Transverse colon (tissue), 4 donors: ENCODE measurements around the gene MIR17HG. TPM values are rescaled to one million over a fixed set of nuclear protein-coding genes. Genes with fewer than 3 reads are reported as not detected.

ENCODE experiments used
- DNase-seq: peaks from one replicate; pipeline ENCODE4 v3.0.0-alpha.2; 2019
- H3K27ac ChIP-seq, 4 donors: fragments of 200-600 bp; sonication (generic); 2 replicates each; pipeline ENCODE4 v1.5.1; 2016 to 2018; ENCODE audit warnings: inconsistent platforms in 4 of 4
- H3K27me3 ChIP-seq: fragments of 200-600 bp; sonication (generic); 2 replicates; pipeline ENCODE4 v1.5.1; 2017; ENCODE audit warnings: inconsistent platforms
- H3K36me3 ChIP-seq, 4 donors: fragments of 200-600 bp; sonication (generic); 2 replicates each; pipeline ENCODE4 v1.5.1; 2017 to 2019; ENCODE audit warnings: inconsistent platforms in 4 of 4
- H3K4me1 ChIP-seq, 4 donors: fragments of 200-600 bp; sonication (generic); 2 replicates each; pipeline ENCODE4 v1.5.1; 2017 to 2020; ENCODE audit warnings: inconsistent platforms in 4 of 4
- H3K4me3 ChIP-seq, 4 donors: fragments of 200-600 bp; sonication (generic); 1 replicate in 1 of 4; 2 replicates in 3 of 4; pipeline versions ENCODE4 v1.5.1 to v1.6.1; 2017 to 2019; ENCODE audit warnings: inconsistent platforms in 4 of 4
- H3K9me3 ChIP-seq, 2 donors: fragments of 200-600 bp; sonication (generic); 2 replicates each; pipeline ENCODE4 v1.5.1; 2017 to 2019; ENCODE audit warnings: inconsistent platforms in 2 of 2
- EP300 ChIP-seq: sonication (generic); formaldehyde crosslinking; IDR thresholded peaks from one replicate; pipeline ENCODE4 v1.6.1; 2017; ENCODE audit warnings: antibody characterized with exemption, low read depth
- POLR2A ChIP-seq: fragments of 450-650 bp; IDR thresholded peaks from one replicate; pipeline ENCODE4 v1.6.1; 2016; ENCODE audit warnings: antibody characterized with exemption, mild to moderate bottlenecking, moderate library complexity
- POLR2AphosphoS5 ChIP-seq, 3 donors: sonication (generic); formaldehyde crosslinking; IDR thresholded peaks; one replicate each; pipeline ENCODE4 v1.6.1; 2016; ENCODE audit warnings: antibody characterized with exemption in 3 of 3
- WGBS, 2 donors: methylation state at CpG; one replicate each; pipeline ENCODE4 v1.1.5; 2018; ENCODE audit warnings: low coverage in 1 of 2; 5-methylcytosine and 5-hydroxymethylcytosine counted together
- in situ Hi-C, 4 donors: fragments of 200-750 bp; cut with MboI; loops; one replicate each; pipeline versions ENCODE4 v1.15.0 to v1.15.1; 2017; ENCODE audit warnings: low sequenced_read_pairs in 3 of 4, low pct_ligation_motif_present in 1 of 4, low pct_unique_long_range_greater_than_20kb in 1 of 4
- intact Hi-C: fragments of 100-400 bp; cut with DNase I; formaldehyde crosslinking; loops from one replicate; pipeline ENCODE4 v1.15.1; 2023; ENCODE audit warnings: low total_unique reads
- total RNA-seq, 4 donors: library from RNA; depleted of rRNA; stranded (reverse); fragments of >200 nt; gene quantifications; one replicate each; pipeline ENCODE4 v1.1.0, GENCODE V29; 2016
- TF ChIP-seq, protein P1 (sequence below), 5 experiments: fragments of 200-600 bp in 3 of 5; fragments of 450-650 bp in 2 of 5; sonication (generic) in 3 of 5; IDR thresholded peaks; 1 replicate in 2 of 5; 2 replicates in 3 of 5; pipeline ENCODE4 v1.5.1; 2016 to 2017; ENCODE audit warnings: antibody characterized with exemption in 5 of 5, inconsistent platforms in 3 of 5, mild to moderate bottlenecking in 2 of 5, moderate library complexity in 1 of 5

The MIR17HG gene
- total RNA-seq, 4 donors from 2014 or later: 1.1 to 8.1 (median 2.2) TPM

DNA sequence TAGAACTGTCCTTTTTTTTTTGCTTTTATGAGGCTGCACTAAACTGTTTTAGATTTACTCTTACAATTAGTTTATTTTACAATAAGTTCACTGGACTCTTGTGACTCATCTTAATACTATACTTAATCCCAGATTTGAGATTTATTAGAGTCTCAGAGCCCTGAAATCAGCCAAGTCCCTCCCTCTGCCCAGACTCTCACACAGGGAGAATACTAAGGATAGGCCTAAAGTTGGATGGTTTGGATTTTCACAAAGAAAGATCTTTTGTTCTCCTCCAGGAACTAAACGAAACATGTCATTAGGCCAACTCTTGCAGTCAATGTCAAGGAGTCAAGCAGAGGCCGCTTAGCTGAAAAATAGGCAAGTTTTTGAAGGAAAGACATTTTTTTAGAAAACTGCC lies 42.7 kb upstream of the MIR17HG start:
- in situ Hi-C loops: no loop called here
- H3K27me3 ChIP-seq: no peaks in the 10 kb centered on the region
- no peaks in the 10 kb centered on the region for H3K36me3 ChIP-seq
- intact Hi-C loops: no loop called here
- no peak for DNase-seq
- no peak for TF ChIP-seq EP300
- TF ChIP-seq POLR2A: no peak
- TF ChIP-seq, protein P1, sequence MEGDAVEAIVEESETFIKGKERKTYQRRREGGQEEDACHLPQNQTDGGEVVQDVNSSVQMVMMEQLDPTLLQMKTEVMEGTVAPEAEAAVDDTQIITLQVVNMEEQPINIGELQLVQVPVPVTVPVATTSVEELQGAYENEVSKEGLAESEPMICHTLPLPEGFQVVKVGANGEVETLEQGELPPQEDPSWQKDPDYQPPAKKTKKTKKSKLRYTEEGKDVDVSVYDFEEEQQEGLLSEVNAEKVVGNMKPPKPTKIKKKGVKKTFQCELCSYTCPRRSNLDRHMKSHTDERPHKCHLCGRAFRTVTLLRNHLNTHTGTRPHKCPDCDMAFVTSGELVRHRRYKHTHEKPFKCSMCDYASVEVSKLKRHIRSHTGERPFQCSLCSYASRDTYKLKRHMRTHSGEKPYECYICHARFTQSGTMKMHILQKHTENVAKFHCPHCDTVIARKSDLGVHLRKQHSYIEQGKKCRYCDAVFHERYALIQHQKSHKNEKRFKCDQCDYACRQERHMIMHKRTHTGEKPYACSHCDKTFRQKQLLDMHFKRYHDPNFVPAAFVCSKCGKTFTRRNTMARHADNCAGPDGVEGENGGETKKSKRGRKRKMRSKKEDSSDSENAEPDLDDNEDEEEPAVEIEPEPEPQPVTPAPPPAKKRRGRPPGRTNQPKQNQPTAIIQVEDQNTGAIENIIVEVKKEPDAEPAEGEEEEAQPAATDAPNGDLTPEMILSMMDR (IDR thresholded peaks at IDR 0.05): no peak
- TF ChIP-seq POLR2AphosphoS5 (IDR thresholded peaks at IDR 0.05): no peak
- H3K4me1 ChIP-seq: no peaks in the 10 kb centered on the region
- H3K9me3 ChIP-seq: no peaks in the 10 kb centered on the region
- H3K4me3 ChIP-seq: no peak overlapping the region
- H3K27ac ChIP-seq: no peak overlapping the region
- 76% methylated on average over 2 of the region's 2 CpGs; no CpG with 5 or more reads in 1 of the 2 donors for WGBS, 2 donors

DNA sequence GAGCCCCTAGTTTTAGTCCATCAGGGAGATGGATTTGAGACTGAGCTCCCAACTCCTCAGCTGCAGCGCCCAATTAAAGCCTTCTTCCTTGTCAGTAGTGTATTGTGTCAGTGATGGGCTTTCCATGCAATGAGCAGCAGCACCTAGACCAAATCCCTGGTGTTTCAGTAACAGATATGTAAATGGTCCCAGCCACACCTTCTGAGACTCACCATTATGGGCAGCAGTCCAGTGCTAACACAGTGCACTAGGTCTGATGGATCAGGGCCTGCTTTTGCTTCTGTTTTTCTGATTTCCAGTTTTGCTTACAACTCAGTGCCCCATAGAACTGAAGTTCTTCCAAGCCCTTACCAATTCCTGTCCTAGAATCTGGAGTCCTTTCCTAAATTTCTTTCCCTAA lies 41.8 kb upstream of the MIR17HG start:
- Histone ChIP-seq H3K4me1 (no peaks in the 10 kb centered on the region), H3K27me3 (no peaks in the 10 kb centered on the region), H3K4me3 (no peak overlapping the region), H3K36me3 (no peaks in the 10 kb centered on the region), H3K27ac (no peak overlapping the region), H3K9me3 (no peaks in the 10 kb centered on the region)
- no peak for DNase-seq
- intact Hi-C loops (no loop called here), in situ Hi-C loops (no loop called here)
- 90% methylated on average over 1 of the region's 1 CpG; no CpG with 5 or more reads in 1 of the 2 donors for WGBS, 2 donors
- TF ChIP-seq, protein P1 (IDR thresholded peaks at IDR 0.05): no peak
- TF ChIP-seq POLR2A: no peak
- TF ChIP-seq POLR2AphosphoS5 (IDR thresholded peaks at IDR 0.05): no peak
- TF ChIP-seq EP300: no peak

DNA sequence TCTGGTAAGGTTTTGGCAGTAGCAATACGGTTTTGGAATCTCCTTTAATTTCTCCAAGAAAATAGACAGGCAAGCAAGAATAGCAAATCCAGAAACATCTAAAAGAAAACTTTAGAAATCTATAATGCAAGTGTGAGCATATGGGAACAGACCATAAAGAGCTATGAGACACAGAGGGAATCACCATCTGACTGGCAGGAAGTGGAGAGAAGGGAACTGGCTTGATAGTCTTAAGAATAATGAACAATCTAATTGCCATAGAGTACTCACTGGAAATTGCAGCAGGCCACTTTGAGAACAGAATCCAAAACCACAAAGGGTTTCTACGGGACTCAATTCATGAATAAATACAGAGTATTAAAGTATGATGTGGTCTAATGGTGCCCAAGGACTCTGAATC lies 39.6 kb upstream of the MIR17HG start:
- Histone ChIP-seq H3K36me3 (no peaks in the 10 kb centered on the region), H3K27me3 (no peaks in the 10 kb centered on the region), H3K27ac (no peak overlapping the region), H3K9me3 (no peaks in the 10 kb centered on the region), H3K4me3 (no peak overlapping the region), H3K4me1 (peaks cover 0 to 9% (median 0%) of the 10 kb centered on the region in 4 donors)
- 61 to 91% methylated on average over 2 of the region's 2 CpGs for WGBS, 2 donors
- in situ Hi-C loops: no loop called here
- DNase-seq: no peak
- TF ChIP-seq, protein P1 (IDR thresholded peaks at IDR 0.05): no peak
- TF ChIP-seq POLR2AphosphoS5 (IDR thresholded peaks at IDR 0.05) (no peak), POLR2A (no peak), EP300 (no peak)
- intact Hi-C loops: no loop called here

DNA sequence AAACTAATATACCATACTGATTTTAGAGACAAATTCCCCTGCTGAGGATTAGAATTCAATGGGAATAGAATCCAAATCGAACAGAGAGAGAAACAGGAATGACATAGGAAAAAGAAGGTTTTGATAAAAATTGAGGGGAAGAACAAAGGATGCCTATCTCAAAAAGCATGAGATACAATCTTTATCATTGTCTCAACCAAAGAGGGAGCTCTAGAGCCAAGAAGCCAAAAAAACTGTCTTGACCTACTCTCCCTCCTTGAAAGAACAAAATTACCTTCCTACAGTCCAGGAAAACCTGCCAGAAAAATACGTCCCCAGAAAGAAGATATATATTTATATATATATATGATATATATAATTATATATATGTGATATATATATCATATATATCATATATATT lies 39.2 kb upstream of the MIR17HG start:
- H3K27ac ChIP-seq: no peak overlapping the region
- no peaks in the 10 kb centered on the region for H3K9me3 ChIP-seq
- in situ Hi-C loops (no loop called here), intact Hi-C loops (no loop called here)
- 63 to 79% methylated on average over 2 of the region's 2 CpGs for WGBS, 2 donors
- peaks cover under 1% of the 10 kb centered on the region for H3K27me3 ChIP-seq
- peaks cover 0 to 9% (median 0%) of the 10 kb centered on the region in 4 donors for H3K4me1 ChIP-seq
- no peak overlapping the region for H3K4me3 ChIP-seq
- no peak for TF ChIP-seq POLR2AphosphoS5 (IDR thresholded peaks at IDR 0.05)
- no peak for TF ChIP-seq POLR2A
- TF ChIP-seq EP300: no peak
- TF ChIP-seq, protein P1 (IDR thresholded peaks at IDR 0.05): no peak
- no peak for DNase-seq
- H3K36me3 ChIP-seq: no peaks in the 10 kb centered on the region
